ENCODE data around the gene ARHGEF10L. TPM values are rescaled to one million over a fixed set of nuclear protein-coding genes. Genes with fewer than 3 reads are reported as not detected.

ARHGEF10L gene
- total RNA-seq, 4 donors from 2014 or later, result 38.5 to 73.8 (median 41.7) TPM

GRCh38 chr1:17655922-17656321, 116.4 kb downstream of the ARHGEF10L start:
- TF ChIP-seq EP300 (IDR thresholded peaks at IDR 0.05), result no peak
- TF ChIP-seq POLR2A (IDR thresholded peaks at IDR 0.05), result no peak
- TF ChIP-seq CTCF (IDR thresholded peaks at IDR 0.05), result no peak
- H3K27ac ChIP-seq, result no peak overlapping the region
- DNase-seq (ENCODE audit: low spot score in 2 of 2), result no peak
- H3K27me3 ChIP-seq, result no peaks in the 10 kb centered on the region
- WGBS, 2 donors, result 88 to 100% methylated on average over 1 to 15 of the region's 15 CpGs
- peaks cover 0 to 92% (median 0%) of the 10 kb centered on the region in 3 donors for H3K36me3 ChIP-seq
- H3K4me1 ChIP-seq, result peaks cover 0 to 16% (median 0%) of the 10 kb centered on the region in 4 donors
- H3K9me3 ChIP-seq, result no peaks in the 10 kb centered on the region
- no peak overlapping the region for H3K4me3 ChIP-seq

- WGBS, 2 donors, result 89 to 91% methylated on average over 13 of the region's 13 CpGs
Observed at GRCh38 chr1:17657436-17657835, 117.9 kb downstream of the ARHGEF10L start.

GRCh38 chr1:17658837-17659236, 119.3 kb downstream of the ARHGEF10L start:
- 84 to 89% methylated on average over 6 of the region's 6 CpGs for WGBS, 2 donors
- H3K27me3 ChIP-seq, result no peaks in the 10 kb centered on the region
- H3K36me3 ChIP-seq, result peaks cover 0 to 86% (median 0%) of the 10 kb centered on the region in 3 donors
- no peaks in the 10 kb centered on the region for H3K9me3 ChIP-seq
- H3K27ac ChIP-seq, result no peak overlapping the region
- no peak overlapping the region for H3K4me3 ChIP-seq
- no peak for TF ChIP-seq POLR2A (IDR thresholded peaks at IDR 0.05)
- TF ChIP-seq CTCF (IDR thresholded peaks at IDR 0.05), result no peak
- TF ChIP-seq EP300 (IDR thresholded peaks at IDR 0.05), result no peak
- H3K4me1 ChIP-seq, result peaks cover 0 to 4% (median 0%) of the 10 kb centered on the region in 4 donors
- peak in 1 of 2 donors; percentile 12 for DNase-seq (ENCODE audit: low spot score in 2 of 2)

More at GRCh38 chr1:17657436-17657835, 117.9 kb downstream of the ARHGEF10L start:
- H3K36me3 ChIP-seq, result peaks cover 0 to 86% (median 0%) of the 10 kb centered on the region in 3 donors
- no peak for TF ChIP-seq EP300 (IDR thresholded peaks at IDR 0.05)
- no peak for TF ChIP-seq CTCF (IDR thresholded peaks at IDR 0.05)
- no peak for TF ChIP-seq POLR2A (IDR thresholded peaks at IDR 0.05)
- no peak for DNase-seq (ENCODE audit: low spot score in 2 of 2)
- H3K4me3 ChIP-seq, result no peak overlapping the region
- H3K4me1 ChIP-seq, result peaks cover 0 to 16% (median 0%) of the 10 kb centered on the region in 4 donors
- no peaks in the 10 kb centered on the region for H3K9me3 ChIP-seq
- H3K27me3 ChIP-seq, result no peaks in the 10 kb centered on the region
- no peak overlapping the region for H3K27ac ChIP-seq

- Histone ChIP-seq H3K27ac (no peak overlapping the region), H3K4me3 (no peak overlapping the region), H3K4me1 (no peaks in the 10 kb centered on the region), H3K9me3 (no peaks in the 10 kb centered on the region), H3K27me3 (no peaks in the 10 kb centered on the region), H3K36me3 (peaks cover 0 to 89% (median 0%) of the 10 kb centered on the region in 3 donors)
- WGBS, 2 donors, result 56 to 62% methylated on average over 13 to 15 of the region's 15 CpGs
- peak in 1 of 2 donors; percentile 19 for DNase-seq (ENCODE audit: low spot score in 2 of 2)
- TF ChIP-seq CTCF (IDR thresholded peaks at IDR 0.05) (peak; percentile 73 to 85 (median 83)), POLR2A (IDR thresholded peaks at IDR 0.05) (no peak)
Observed at GRCh38 chr1:17661546-17662157, 122.2 kb downstream of the ARHGEF10L start.

GRCh38 chr1:17662296-17662695, 122.8 kb downstream of the ARHGEF10L start:
- no peaks in the 10 kb centered on the region for H3K9me3 ChIP-seq
- no peaks in the 10 kb centered on the region for H3K27me3 ChIP-seq
- peaks cover 0 to 88% (median 0%) of the 10 kb centered on the region in 3 donors for H3K36me3 ChIP-seq
- DNase-seq (ENCODE audit: low spot score in 2 of 2), result no peak
- TF ChIP-seq EP300 (IDR thresholded peaks at IDR 0.05), result no peak
- 91 to 93% methylated on average over 10 of the region's 10 CpGs for WGBS, 2 donors
- H3K4me3 ChIP-seq, result no peak overlapping the region
- H3K4me1 ChIP-seq, result no peaks in the 10 kb centered on the region
- H3K27ac ChIP-seq, result no peak overlapping the region
